GM12873 (cell line): Measurements from ENCODE around the gene FOXO1.

ENCODE experiments used
- CTCF ChIP-seq: IDR thresholded peaks from 2 replicates; pipeline ENCODE4 v1.5.1; 2012; ENCODE audit warnings: low read depth, mild to moderate bottlenecking, moderate library complexity, low read length, control low read depth; ENCODE audit not compliant: insufficient read depth; ENCODE audit errors: missing control alignments

FOXO1 gene

DNA sequence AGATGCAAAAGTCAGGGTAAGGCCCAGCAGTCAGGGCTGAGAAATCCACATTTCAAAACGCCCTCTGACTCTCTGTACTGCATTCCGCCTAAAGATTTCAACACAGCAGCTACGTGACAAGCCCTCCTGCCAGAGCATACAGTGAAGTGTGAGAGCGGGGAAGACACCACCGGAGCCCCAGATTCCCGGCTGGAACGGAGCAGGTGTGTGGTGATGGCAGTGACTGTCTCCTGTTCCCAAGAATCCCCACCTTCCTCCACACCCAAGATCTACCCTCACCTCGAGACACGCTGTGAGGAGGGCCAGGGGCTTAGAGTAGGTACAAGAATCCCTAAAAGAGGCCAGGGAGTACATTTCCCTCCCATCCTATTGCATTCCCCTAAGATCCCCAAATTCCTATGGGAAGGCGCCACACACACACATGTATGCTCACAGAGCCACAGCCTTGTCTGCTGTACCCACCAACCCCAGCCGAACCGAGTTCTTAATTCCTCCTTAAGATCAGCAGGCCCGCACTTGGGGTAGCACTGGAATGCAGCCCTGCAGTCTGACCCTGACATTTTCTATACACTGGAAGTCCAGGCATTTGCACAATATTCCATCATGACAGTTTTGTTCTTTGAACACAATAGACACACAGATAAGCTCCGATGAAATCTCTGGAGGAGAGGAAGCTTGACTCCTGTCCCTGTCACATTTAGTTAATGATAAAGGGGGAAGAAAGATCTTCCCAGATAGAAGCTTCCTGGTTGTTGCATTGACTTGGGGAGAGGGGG is 102.9 kb downstream of the FOXO1 start:
- TF ChIP-seq CTCF = no peak

- TF ChIP-seq CTCF = no peak
These were observed 103.5 kb downstream of the FOXO1 start for GRCh38 chr13:40562975-40563349.

- TF ChIP-seq CTCF = no peak
These were observed 106.5 kb downstream of the FOXO1 start for GRCh38 chr13:40559915-40560314.

DNA sequence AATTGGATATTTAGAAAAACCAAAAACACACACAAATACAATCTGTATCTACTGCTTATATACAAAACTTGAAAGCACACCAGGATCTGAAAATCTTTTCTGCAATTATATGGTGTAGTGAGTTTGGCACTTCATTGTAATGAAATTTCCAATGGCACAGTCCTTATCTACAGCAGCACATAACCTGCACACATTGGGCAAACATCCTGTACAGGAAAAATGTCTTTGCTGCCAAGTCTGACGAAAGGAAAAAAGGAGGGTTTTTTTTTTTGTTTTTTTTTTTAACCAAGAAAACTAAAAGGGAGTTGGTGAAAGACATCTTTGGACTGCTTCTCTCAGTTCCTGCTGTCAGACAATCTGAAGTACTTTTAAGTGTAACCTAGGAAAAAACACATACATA is 107.8 kb downstream of the FOXO1 start:
- no peak for TF ChIP-seq CTCF

- no peak for TF ChIP-seq CTCF
These were observed 110.0 kb downstream of the FOXO1 start for GRCh38 chr13:40556453-40556852.

DNA sequence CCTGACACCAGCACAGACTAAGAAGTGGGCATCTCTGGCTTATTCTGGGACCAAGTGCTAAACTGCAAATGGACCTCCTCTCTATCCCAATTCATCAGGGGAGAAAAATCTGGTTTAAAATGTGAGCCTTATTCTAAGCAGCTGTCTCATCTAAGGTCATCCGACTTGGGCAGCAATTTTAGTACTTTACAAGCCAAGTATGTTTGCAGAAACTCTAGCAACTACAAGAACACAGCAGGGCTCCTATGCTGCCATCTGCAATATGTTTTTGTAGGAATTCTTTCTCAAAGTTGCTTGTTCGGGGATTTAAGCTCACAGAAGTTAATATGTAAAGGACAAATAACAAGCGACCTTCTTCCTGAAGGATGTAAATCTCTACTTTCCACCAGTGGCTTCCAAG is 113.1 kb downstream of the FOXO1 start:
- TF ChIP-seq CTCF = no peak

- no peak for TF ChIP-seq CTCF
These were observed 113.5 kb downstream of the FOXO1 start for GRCh38 chr13:40552895-40553294.

DNA sequence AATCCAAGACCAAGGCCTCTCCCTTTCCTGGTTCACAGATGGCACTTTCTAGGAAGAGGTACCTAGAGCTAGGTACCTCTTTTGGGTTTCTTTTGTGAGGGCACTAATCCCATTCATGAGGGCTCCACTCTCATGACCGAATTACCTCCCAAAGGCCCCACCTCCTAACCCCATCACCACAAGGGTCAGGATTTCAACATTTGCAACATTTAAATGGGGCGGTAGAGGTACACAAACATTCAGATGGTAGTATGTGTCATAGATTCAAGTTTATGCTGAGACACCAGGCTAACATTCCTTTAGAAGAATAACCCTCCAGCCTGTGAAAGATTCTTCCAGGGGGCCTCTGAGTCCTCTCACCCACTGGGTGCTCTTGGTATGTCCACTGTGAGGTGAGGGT is 116.3 kb downstream of the FOXO1 start:
- TF ChIP-seq CTCF = no peak
